Measurements from ENCODE around the gene FRY.

The FRY gene

GRCh38 chr13:32126756-32127155 lies 95.2 kb downstream of the FRY start:
- no peaks in the 10 kb centered on the region for H3K36me3 ChIP-seq (replicated peaks; ENCODE audit: low read depth, low read length)
- H4K20me1 ChIP-seq (ENCODE audit: insufficient read depth, low read length) = no peaks in the 10 kb centered on the region
- no peaks in the 10 kb centered on the region for H3K9me3 ChIP-seq (ENCODE audit: insufficient read depth, low read length)
- H3K9ac ChIP-seq (ENCODE audit: low read length) = no peak overlapping the region
- no peaks in the 10 kb centered on the region for H3K4me1 ChIP-seq (ENCODE audit: low read length)
- H3K79me2 ChIP-seq (ENCODE audit: low read length) = no peaks in the 10 kb centered on the region
- H3K4me2 ChIP-seq (ENCODE audit: low read length) = no peak overlapping the region
- no peak for TF ChIP-seq CTCF (IDR thresholded peaks at IDR 0.05; ENCODE audit: low read depth, low read length)
- no peak for TF ChIP-seq EZH2phosphoT487 (IDR thresholded peaks at IDR 0.05; ENCODE audit: low read depth)
- no peak overlapping the region for H3K27ac ChIP-seq (ENCODE audit: low read length)
- H3K4me3 ChIP-seq (ENCODE audit: low read length) = no peak overlapping the region
- H3K27me3 ChIP-seq (ENCODE audit: low read depth, low read length) = no peaks in the 10 kb centered on the region
- H2AFZ ChIP-seq (ENCODE audit: low read depth, low read length) = no peak overlapping the region

- no peak overlapping the region for H3K4me3 ChIP-seq (ENCODE audit: low read length)
- no peaks in the 10 kb centered on the region for H3K36me3 ChIP-seq (replicated peaks; ENCODE audit: low read depth, low read length)
- no peak overlapping the region for H3K4me2 ChIP-seq (ENCODE audit: low read length)
- H3K27me3 ChIP-seq (ENCODE audit: low read depth, low read length) = no peaks in the 10 kb centered on the region
- no peak overlapping the region for H3K9ac ChIP-seq (ENCODE audit: low read length)
- no peaks in the 10 kb centered on the region for H4K20me1 ChIP-seq (ENCODE audit: insufficient read depth, low read length)
- H3K27ac ChIP-seq (ENCODE audit: low read length) = no peak overlapping the region
- no peaks in the 10 kb centered on the region for H3K9me3 ChIP-seq (ENCODE audit: insufficient read depth, low read length)
- no peaks in the 10 kb centered on the region for H3K79me2 ChIP-seq (ENCODE audit: low read length)
- no peak overlapping the region for H2AFZ ChIP-seq (ENCODE audit: low read depth, low read length)
- H3K4me1 ChIP-seq (ENCODE audit: low read length) = no peaks in the 10 kb centered on the region
- no peak for TF ChIP-seq CTCF (IDR thresholded peaks at IDR 0.05; ENCODE audit: low read depth, low read length)
- no peak for TF ChIP-seq EZH2phosphoT487 (IDR thresholded peaks at IDR 0.05; ENCODE audit: low read depth)
Observed at GRCh38 chr13:32127691-32128090, 96.1 kb downstream of the FRY start.

GRCh38 chr13:32134241-32135055 lies 102.9 kb downstream of the FRY start:
- Histone ChIP-seq H3K27me3 (ENCODE audit: low read depth, low read length) (no peaks in the 10 kb centered on the region), H3K4me2 (ENCODE audit: low read length) (no peak overlapping the region), H3K27ac (ENCODE audit: low read length) (no peak overlapping the region), H4K20me1 (ENCODE audit: insufficient read depth, low read length) (no peaks in the 10 kb centered on the region), H3K79me2 (ENCODE audit: low read length) (no peaks in the 10 kb centered on the region), H2AFZ (ENCODE audit: low read depth, low read length) (no peak overlapping the region), H3K4me1 (ENCODE audit: low read length) (no peaks in the 10 kb centered on the region), H3K4me3 (ENCODE audit: low read length) (no peak overlapping the region), H3K36me3 (replicated peaks; ENCODE audit: low read depth, low read length) (no peaks in the 10 kb centered on the region), H3K9me3 (ENCODE audit: insufficient read depth, low read length) (no peaks in the 10 kb centered on the region), H3K9ac (ENCODE audit: low read length) (no peak overlapping the region)
- TF ChIP-seq CTCF (IDR thresholded peaks at IDR 0.05; ENCODE audit: low read depth, low read length) (no peak), EZH2phosphoT487 (IDR thresholded peaks at IDR 0.05; ENCODE audit: low read depth) (no peak)

GRCh38 chr13:32135056-32135390 lies 103.4 kb downstream of the FRY start:
- TF ChIP-seq CTCF (IDR thresholded peaks at IDR 0.05; ENCODE audit: low read depth, low read length) = no peak
- H3K9me3 ChIP-seq (ENCODE audit: insufficient read depth, low read length) = no peaks in the 10 kb centered on the region
- H3K27me3 ChIP-seq (ENCODE audit: low read depth, low read length) = no peaks in the 10 kb centered on the region
- H3K36me3 ChIP-seq (replicated peaks; ENCODE audit: low read depth, low read length) = no peaks in the 10 kb centered on the region
- H3K79me2 ChIP-seq (ENCODE audit: low read length) = no peaks in the 10 kb centered on the region
- no peak overlapping the region for H3K4me3 ChIP-seq (ENCODE audit: low read length)
- H2AFZ ChIP-seq (ENCODE audit: low read depth, low read length) = no peak overlapping the region
- no peak overlapping the region for H3K4me2 ChIP-seq (ENCODE audit: low read length)
- no peak overlapping the region for H3K9ac ChIP-seq (ENCODE audit: low read length)
- H3K27ac ChIP-seq (ENCODE audit: low read length) = no peak overlapping the region
- H4K20me1 ChIP-seq (ENCODE audit: insufficient read depth, low read length) = no peaks in the 10 kb centered on the region
- H3K4me1 ChIP-seq (ENCODE audit: low read length) = no peaks in the 10 kb centered on the region
